ENCODE results near the gene RAB6B. TPM values are rescaled to one million over a fixed set of nuclear protein-coding genes. Genes with fewer than 3 reads are reported as not detected.

Gene RAB6B
- total RNA-seq, 1 donor from 2014 or later = 0.91 TPM

GRCh38 chr3:133896002-133896761 is 500 bp upstream of the RAB6B start:
- intact Hi-C loops (cut with micrococcal nuclease) = no loop called here

- intact Hi-C loops (cut with micrococcal nuclease) = no loop called here
Measured at GRCh38 chr3:133894353-133895207, 1.1 kb downstream of the RAB6B start.

- intact Hi-C loops (cut with micrococcal nuclease) = no loop called here
Measured at GRCh38 chr3:133893683-133894352, 1.9 kb downstream of the RAB6B start.

- intact Hi-C loops (cut with micrococcal nuclease) = no loop called here
Measured at GRCh38 chr3:133892541-133893231, 3.0 kb downstream of the RAB6B start.

GRCh38 chr3:133891662-133892378 is 3.9 kb downstream of the RAB6B start:
- intact Hi-C loops (cut with micrococcal nuclease) = no loop called here

- intact Hi-C loops (cut with micrococcal nuclease) = no loop called here
Measured at GRCh38 chr3:133890972-133891644, 4.6 kb downstream of the RAB6B start.

GRCh38 chr3:133890037-133890436 is 5.6 kb downstream of the RAB6B start:
- intact Hi-C loops (cut with micrococcal nuclease) = no loop called here

GRCh38 chr3:133888726-133889340 is 6.8 kb downstream of the RAB6B start:
- intact Hi-C loops (cut with micrococcal nuclease) = no loop called here

- intact Hi-C loops (cut with micrococcal nuclease) = no loop called here
Measured at GRCh38 chr3:133887803-133888703, 7.6 kb downstream of the RAB6B start.

GRCh38 chr3:133887074-133887802 is 8.4 kb downstream of the RAB6B start:
- intact Hi-C loops (cut with micrococcal nuclease) = no loop called here

- intact Hi-C loops (cut with micrococcal nuclease) = no loop called here
Measured at GRCh38 chr3:133886031-133886722, 9.5 kb downstream of the RAB6B start.

- intact Hi-C loops (cut with micrococcal nuclease) = no loop called here
Measured at GRCh38 chr3:133884887-133885711, 10.6 kb downstream of the RAB6B start.

GRCh38 chr3:133884054-133884886 is 11.4 kb downstream of the RAB6B start:
- intact Hi-C loops (cut with micrococcal nuclease) = no loop called here

- intact Hi-C loops (cut with micrococcal nuclease) = no loop called here
Measured at GRCh38 chr3:133883641-133884040, 12.0 kb downstream of the RAB6B start.

- intact Hi-C loops (cut with micrococcal nuclease) = no loop called here
Measured at GRCh38 chr3:133882986-133883586, 12.6 kb downstream of the RAB6B start.

Measured in T-helper 2 cell treated with Interferon-gamma antibody and Interleukin-4, amounts not matched to agents 100 ng/mL and 5 ng/mL, for 36 hours (primary cell).